Measurements from ENCODE around the gene SPDYE1.
"Not testable (repeated sequence)": the region's sequence is repeated elsewhere in the genome, so short reads cannot be mapped to it uniquely, and the experiment has no call there.

The SPDYE1 gene

GRCh38 chr7:44012081-44012480 lies 14.4 kb downstream of the SPDYE1 start:
- not testable (repeated sequence) for H3K4me2 ChIP-seq (ENCODE audit: low read length); H3K4me3 ChIP-seq (ENCODE audit: low read length); H3K27me3 ChIP-seq (ENCODE audit: control insufficient read depth, insufficient read depth, low read length); H3K36me3 ChIP-seq (ENCODE audit: insufficient read depth, low read length); H3K9ac ChIP-seq (ENCODE audit: low read depth, low read length); H3K4me1 ChIP-seq (ENCODE audit: control insufficient read depth, insufficient read depth, low read length); H3K9me3 ChIP-seq (replicated peaks; ENCODE audit: low read length)

- not testable (repeated sequence) for H3K9ac ChIP-seq (ENCODE audit: low read depth, low read length); H3K4me1 ChIP-seq (ENCODE audit: control insufficient read depth, insufficient read depth, low read length); H3K36me3 ChIP-seq (ENCODE audit: insufficient read depth, low read length); H3K4me2 ChIP-seq (ENCODE audit: low read length); H3K4me3 ChIP-seq (ENCODE audit: low read length); H3K9me3 ChIP-seq (replicated peaks; ENCODE audit: low read length); H3K27me3 ChIP-seq (ENCODE audit: control insufficient read depth, insufficient read depth, low read length)
Measured at GRCh38 chr7:44015090-44015489, 17.4 kb downstream of the SPDYE1 start.

GRCh38 chr7:44018857-44019807 lies 21.4 kb downstream of the SPDYE1 start:
- Histone ChIP-seq H3K4me2 (ENCODE audit: low read length) (peak overlapping the region; percentile 77), H3K9ac (ENCODE audit: low read depth, low read length) (peak overlapping the region; percentile 95), H3K4me3 (ENCODE audit: low read length) (peak overlapping the region; percentile 95)
- not testable (repeated sequence) for H3K27me3 ChIP-seq (ENCODE audit: control insufficient read depth, insufficient read depth, low read length); H3K36me3 ChIP-seq (ENCODE audit: insufficient read depth, low read length); H3K4me1 ChIP-seq (ENCODE audit: control insufficient read depth, insufficient read depth, low read length); H3K9me3 ChIP-seq (replicated peaks; ENCODE audit: low read length)

- H3K4me3 ChIP-seq (ENCODE audit: low read length); H3K36me3 ChIP-seq (ENCODE audit: insufficient read depth, low read length); H3K4me2 ChIP-seq (ENCODE audit: low read length); H3K9me3 ChIP-seq (replicated peaks; ENCODE audit: low read length); H3K4me1 ChIP-seq (ENCODE audit: control insufficient read depth, insufficient read depth, low read length); H3K9ac ChIP-seq (ENCODE audit: low read depth, low read length); H3K27me3 ChIP-seq (ENCODE audit: control insufficient read depth, insufficient read depth, low read length): not testable (repeated sequence)
Measured at GRCh38 chr7:44019825-44020224, 22.1 kb downstream of the SPDYE1 start.

- H3K4me3 ChIP-seq (ENCODE audit: low read length); H3K9me3 ChIP-seq (replicated peaks; ENCODE audit: low read length); H3K4me2 ChIP-seq (ENCODE audit: low read length); H3K9ac ChIP-seq (ENCODE audit: low read depth, low read length); H3K36me3 ChIP-seq (ENCODE audit: insufficient read depth, low read length); H3K27me3 ChIP-seq (ENCODE audit: control insufficient read depth, insufficient read depth, low read length); H3K4me1 ChIP-seq (ENCODE audit: control insufficient read depth, insufficient read depth, low read length): not testable (repeated sequence)
Measured at GRCh38 chr7:44022069-44022468, 24.4 kb downstream of the SPDYE1 start.

DNA sequence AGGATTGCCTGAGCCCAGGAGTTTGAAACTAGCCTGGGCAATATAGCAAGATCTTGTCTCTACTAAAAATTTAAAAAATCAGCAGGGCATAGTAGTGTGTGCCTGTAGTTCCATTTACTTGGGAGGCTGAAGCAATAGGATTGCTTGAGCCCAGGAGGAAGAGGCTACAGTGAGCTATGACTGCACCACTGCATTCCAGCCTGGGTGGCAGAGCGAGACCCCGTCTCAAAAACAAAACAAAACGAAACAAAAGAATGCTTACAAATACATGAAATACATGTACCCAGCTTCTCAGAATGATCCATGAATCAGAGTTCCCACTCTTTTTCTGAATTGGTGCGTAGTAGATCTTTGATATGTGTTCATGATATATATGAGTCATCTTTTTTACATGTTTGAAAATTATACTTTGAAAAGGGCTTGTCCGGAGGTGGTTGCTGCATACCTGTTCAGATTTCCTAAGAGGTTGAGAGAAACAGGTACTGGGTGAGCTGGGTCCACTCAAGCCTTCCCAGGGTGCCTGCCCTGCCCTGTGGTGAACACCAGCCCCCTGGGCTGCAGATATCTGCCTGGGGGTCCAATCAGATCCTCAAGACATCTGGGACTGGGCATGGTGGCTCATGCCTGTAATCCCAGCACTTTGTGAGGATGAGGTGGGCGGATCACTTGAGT lies 25.2 kb downstream of the SPDYE1 start:
- not testable (repeated sequence) for H3K9ac ChIP-seq (ENCODE audit: low read depth, low read length); H3K4me1 ChIP-seq (ENCODE audit: control insufficient read depth, insufficient read depth, low read length); H3K9me3 ChIP-seq (replicated peaks; ENCODE audit: low read length); H3K27me3 ChIP-seq (ENCODE audit: control insufficient read depth, insufficient read depth, low read length); H3K4me2 ChIP-seq (ENCODE audit: low read length); H3K4me3 ChIP-seq (ENCODE audit: low read length); H3K36me3 ChIP-seq (ENCODE audit: insufficient read depth, low read length)

DNA sequence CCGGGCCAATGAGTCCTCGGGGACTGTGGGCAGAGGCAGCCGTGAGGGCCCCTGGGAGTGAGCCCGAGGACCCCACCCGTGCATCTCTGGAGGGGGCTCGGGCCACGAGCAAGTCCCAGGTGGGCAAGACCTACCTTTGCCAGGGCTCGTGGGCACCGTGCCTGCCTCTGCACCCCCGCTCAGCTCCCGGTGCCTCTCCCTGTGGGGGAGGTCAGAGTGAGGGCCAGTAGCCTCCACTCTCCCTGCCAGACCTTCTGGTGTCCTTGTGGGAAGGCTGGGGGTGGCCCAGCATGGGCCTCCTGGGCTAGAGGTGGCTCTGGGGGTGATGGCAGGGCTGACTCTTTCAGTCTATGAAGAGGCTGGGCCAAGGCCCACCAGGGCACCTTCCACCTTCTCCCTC lies 31.7 kb downstream of the SPDYE1 start:
- H3K27me3 ChIP-seq (ENCODE audit: control insufficient read depth, insufficient read depth, low read length); H3K9me3 ChIP-seq (replicated peaks; ENCODE audit: low read length); H3K36me3 ChIP-seq (ENCODE audit: insufficient read depth, low read length); H3K4me2 ChIP-seq (ENCODE audit: low read length); H3K4me3 ChIP-seq (ENCODE audit: low read length); H3K4me1 ChIP-seq (ENCODE audit: control insufficient read depth, insufficient read depth, low read length); H3K9ac ChIP-seq (ENCODE audit: low read depth, low read length): not testable (repeated sequence)

DNA sequence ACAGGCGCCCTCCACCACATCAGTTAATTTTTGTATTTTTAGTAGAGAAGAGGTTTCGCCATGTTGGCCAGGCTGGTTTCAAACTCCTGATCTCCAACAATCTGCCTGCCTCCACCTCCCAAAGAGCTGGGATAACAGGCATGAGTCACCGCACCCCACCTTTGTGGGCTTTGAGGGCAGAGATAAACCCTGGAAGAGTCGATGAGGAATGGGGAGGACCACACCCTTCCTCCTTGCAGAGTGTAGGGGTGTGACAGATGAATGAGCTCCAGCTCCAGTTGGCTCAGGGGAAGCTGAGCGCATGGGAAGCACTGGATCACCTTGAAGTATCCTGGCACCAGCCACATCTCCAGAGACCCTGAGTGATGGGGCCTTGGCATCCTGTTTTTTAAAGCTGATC lies 32.3 kb downstream of the SPDYE1 start:
- not testable (repeated sequence) for H3K36me3 ChIP-seq (ENCODE audit: insufficient read depth, low read length); H3K4me1 ChIP-seq (ENCODE audit: control insufficient read depth, insufficient read depth, low read length); H3K4me3 ChIP-seq (ENCODE audit: low read length); H3K9me3 ChIP-seq (replicated peaks; ENCODE audit: low read length); H3K27me3 ChIP-seq (ENCODE audit: control insufficient read depth, insufficient read depth, low read length); H3K4me2 ChIP-seq (ENCODE audit: low read length); H3K9ac ChIP-seq (ENCODE audit: low read depth, low read length)

DNA sequence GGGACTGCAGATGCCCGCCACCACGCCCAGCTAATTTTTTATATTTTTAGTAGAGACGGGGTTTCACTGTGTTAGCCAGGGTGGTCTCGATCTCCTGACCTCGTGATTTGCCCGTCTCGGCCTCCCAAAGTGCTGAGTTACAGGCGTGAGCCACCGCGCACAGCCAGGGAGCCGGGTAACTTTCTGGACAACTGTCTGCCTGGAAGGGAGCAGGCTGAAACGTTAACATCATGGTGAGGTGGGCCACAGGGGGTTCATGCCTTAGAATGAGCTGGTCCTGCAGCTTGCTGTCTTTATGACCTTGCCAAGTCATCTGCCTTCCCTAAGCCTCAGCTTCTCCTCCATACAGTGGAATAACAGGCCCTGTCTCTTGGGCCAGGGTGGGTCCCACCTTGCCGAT lies 33.6 kb downstream of the SPDYE1 start:
- H3K9ac ChIP-seq (ENCODE audit: low read depth, low read length); H3K4me3 ChIP-seq (ENCODE audit: low read length); H3K4me2 ChIP-seq (ENCODE audit: low read length); H3K4me1 ChIP-seq (ENCODE audit: control insufficient read depth, insufficient read depth, low read length); H3K36me3 ChIP-seq (ENCODE audit: insufficient read depth, low read length); H3K27me3 ChIP-seq (ENCODE audit: control insufficient read depth, insufficient read depth, low read length); H3K9me3 ChIP-seq (replicated peaks; ENCODE audit: low read length): not testable (repeated sequence)

DNA sequence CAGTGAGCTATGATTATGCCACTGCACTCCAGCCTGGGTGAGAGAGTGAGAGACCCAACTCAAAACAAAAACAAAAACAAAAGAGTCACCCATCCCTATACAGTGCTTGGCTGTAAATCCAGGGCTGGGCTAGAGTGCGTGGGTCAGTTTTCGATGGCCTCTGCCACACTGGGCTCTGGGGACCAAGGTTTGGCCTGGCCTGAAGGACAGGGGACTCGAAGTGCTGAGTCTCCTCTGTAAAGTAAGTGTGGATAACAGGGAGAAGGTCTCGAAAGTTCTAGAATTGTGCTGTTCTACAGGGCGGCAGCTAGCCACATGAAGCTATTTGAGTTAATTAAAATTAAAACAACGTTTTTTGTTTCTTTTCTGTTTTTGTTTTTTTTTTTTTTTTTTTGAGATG lies 34.3 kb downstream of the SPDYE1 start:
- not testable (repeated sequence) for H3K4me1 ChIP-seq (ENCODE audit: control insufficient read depth, insufficient read depth, low read length); H3K4me3 ChIP-seq (ENCODE audit: low read length); H3K27me3 ChIP-seq (ENCODE audit: control insufficient read depth, insufficient read depth, low read length); H3K9ac ChIP-seq (ENCODE audit: low read depth, low read length); H3K36me3 ChIP-seq (ENCODE audit: insufficient read depth, low read length); H3K4me2 ChIP-seq (ENCODE audit: low read length); H3K9me3 ChIP-seq (replicated peaks; ENCODE audit: low read length)

- not testable (repeated sequence) for H3K4me1 ChIP-seq (ENCODE audit: control insufficient read depth, insufficient read depth, low read length); H3K4me2 ChIP-seq (ENCODE audit: low read length); H3K9ac ChIP-seq (ENCODE audit: low read depth, low read length); H3K36me3 ChIP-seq (ENCODE audit: insufficient read depth, low read length); H3K4me3 ChIP-seq (ENCODE audit: low read length); H3K27me3 ChIP-seq (ENCODE audit: control insufficient read depth, insufficient read depth, low read length); H3K9me3 ChIP-seq (replicated peaks; ENCODE audit: low read length)
Measured at GRCh38 chr7:44033971-44034844, 36.5 kb downstream of the SPDYE1 start.
